Adrenal gland (tissue), 12 donors: ENCODE results near the gene ANKRD11. TPM values are rescaled to one million over a fixed set of nuclear protein-coding genes. Genes with fewer than 3 reads are reported as not detected.

Experiments used
- DNase-seq, 7 donors: peaks; one replicate each; pipeline ENCODE4 v3.0.0-alpha.2; 2019 to 2020
- H3K27ac ChIP-seq, 5 donors: fragments of 200-600 bp; sonication (generic) in 4 of 5; 1 replicate in 3 of 5; 2 replicates in 2 of 5; pipeline versions ENCODE4 v1.5.1 to v1.8.0; 2016 to 2020; ENCODE audit warnings: mild to moderate bottlenecking in 1 of 5
- H3K27me3 ChIP-seq: fragments of 200-600 bp; 2 replicates; pipeline ENCODE4 v1.8.0; 2021
- H3K36me3 ChIP-seq, 2 donors: fragments of 200-600 bp; replicated peaks in 1 of 2; 1 replicate in 1 of 2; 2 replicates in 1 of 2; pipeline versions ENCODE4 v1.5.1 to v1.8.0; 2018 to 2022
- H3K4me1 ChIP-seq, 2 donors: fragments of 200-600 bp; replicated peaks in 1 of 2; 1 replicate in 1 of 2; 2 replicates in 1 of 2; pipeline versions ENCODE4 v1.5.1 to v1.8.0; 2018 to 2021
- H3K4me3 ChIP-seq, 4 donors: fragments of 200-600 bp; sonication (generic) in 3 of 4; one replicate each; pipeline ENCODE4 v1.5.1; 2016 to 2018
- H3K9me3 ChIP-seq, 3 donors: fragments of 200-600 bp; sonication (generic) in 1 of 3; replicated peaks in 1 of 3; 1 replicate in 2 of 3; 2 replicates in 1 of 3; pipeline versions ENCODE4 v1.5.1 to v1.8.0; 2016 to 2021
- POLR2A ChIP-seq, 2 donors: fragments of 450-650 bp; IDR thresholded peaks; one replicate each; pipeline ENCODE4 v1.6.1; 2017; ENCODE audit warnings: antibody characterized with exemption in 2 of 2, mild to moderate bottlenecking in 2 of 2, moderate library complexity in 1 of 2
- WGBS, 4 donors: extraction: QIAGEN DNeasy Blood & Tissue Kit in 2 of 4; methylation state at CpG; one replicate each; pipeline versions ENCODE4 v1.1.5 to v1.1.7; 2013 to 2017; 5-methylcytosine and 5-hydroxymethylcytosine counted together
- intact Hi-C, 2 donors: fragments of 100-400 bp; cut with DNase I; formaldehyde crosslinking; loops; one replicate each; pipeline versions ENCODE4 v1.14.1 to v1.15.0; 2022 to 2023
- polyA plus RNA-seq, 3 donors: library from polyadenylated mRNA; stranded (reverse); fragments of 200-250 nt in 2 of 3; fragments of 350-450 nt in 1 of 3; fragmentation: Illumina TruSeq in 1 of 3; extraction: RNeasy Lipid Tissue Mini Kit (QIAGEN cat#74804) in 1 of 3; gene quantifications; one replicate each; pipeline ENCODE4 v1.2.3, GENCODE V29; 2013 to 2014
- total RNA-seq, 9 donors: library from RNA; depleted of rRNA in 4 of 9; stranded (reverse); fragments of >200 nt in 4 of 9; fragments of 120-200 nt in 1 of 9; fragmentation: NEBNext Ultra II Directional in 1 of 9; extraction: Animal tissue kit (Norgen Biotek cat#: 25700) in 1 of 9; gene quantifications; one replicate each; pipeline versions ENCODE4 v1.1.0 to v1.2.4, GENCODE V29; 2013 to 2023
- TF ChIP-seq, protein P1 (sequence below), 6 experiments: fragments of 450-650 bp in 4 of 6; fragments of 200-600 bp in 2 of 6; sonication (generic) in 1 of 6; IDR thresholded peaks; 1 replicate in 5 of 6; 2 replicates in 1 of 6; pipeline versions ENCODE4 v1.5.1 to v1.8.0; 2016 to 2021; ENCODE audit warnings: antibody characterized with exemption in 6 of 6, mild to moderate bottlenecking in 2 of 6, moderate library complexity in 1 of 6
- donor health status: healthy with polysubstance abuse.
- donor health status: Bipolar disorder and iron deficiency.
- donor health status: DM: yes; HTN: yes; CAD: no.
- donor health status: DM: no; HTN: no; CAD: no.
- donor health status: DM: no; HTN: no; CAD: no.
- donor health status: DM: yes; HTN: yes; CAD: no.

ANKRD11 gene
- total and polyA plus RNA-seq, 12 donors = 29.7 to 127 (median 80.1) TPM

- H3K4me3 ChIP-seq = no peak overlapping the region
- TF ChIP-seq POLR2A (IDR thresholded peaks at IDR 0.05) = no peak
- TF ChIP-seq, protein P1, sequence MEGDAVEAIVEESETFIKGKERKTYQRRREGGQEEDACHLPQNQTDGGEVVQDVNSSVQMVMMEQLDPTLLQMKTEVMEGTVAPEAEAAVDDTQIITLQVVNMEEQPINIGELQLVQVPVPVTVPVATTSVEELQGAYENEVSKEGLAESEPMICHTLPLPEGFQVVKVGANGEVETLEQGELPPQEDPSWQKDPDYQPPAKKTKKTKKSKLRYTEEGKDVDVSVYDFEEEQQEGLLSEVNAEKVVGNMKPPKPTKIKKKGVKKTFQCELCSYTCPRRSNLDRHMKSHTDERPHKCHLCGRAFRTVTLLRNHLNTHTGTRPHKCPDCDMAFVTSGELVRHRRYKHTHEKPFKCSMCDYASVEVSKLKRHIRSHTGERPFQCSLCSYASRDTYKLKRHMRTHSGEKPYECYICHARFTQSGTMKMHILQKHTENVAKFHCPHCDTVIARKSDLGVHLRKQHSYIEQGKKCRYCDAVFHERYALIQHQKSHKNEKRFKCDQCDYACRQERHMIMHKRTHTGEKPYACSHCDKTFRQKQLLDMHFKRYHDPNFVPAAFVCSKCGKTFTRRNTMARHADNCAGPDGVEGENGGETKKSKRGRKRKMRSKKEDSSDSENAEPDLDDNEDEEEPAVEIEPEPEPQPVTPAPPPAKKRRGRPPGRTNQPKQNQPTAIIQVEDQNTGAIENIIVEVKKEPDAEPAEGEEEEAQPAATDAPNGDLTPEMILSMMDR (IDR thresholded peaks at IDR 0.05) = no peak
- intact Hi-C loops = no loop called here
- H3K27ac ChIP-seq = no peak overlapping the region
- H3K36me3 ChIP-seq = peaks cover 0 to 62% of the 10 kb centered on the region in 2 donors
- 87 to 90% (median 89%) methylated on average over 24 to 30 of the region's 30 CpGs for whole genome bisulfite sequencing, 4 donors
- DNase-seq = no peak
- no peaks in the 10 kb centered on the region for H3K27me3 ChIP-seq
- no peaks in the 10 kb centered on the region for H3K9me3 ChIP-seq
- H3K4me1 ChIP-seq = no peaks in the 10 kb centered on the region
Measured at GRCh38 chr16:89287777-89288576, 202.4 kb downstream of the ANKRD11 start.

DNA sequence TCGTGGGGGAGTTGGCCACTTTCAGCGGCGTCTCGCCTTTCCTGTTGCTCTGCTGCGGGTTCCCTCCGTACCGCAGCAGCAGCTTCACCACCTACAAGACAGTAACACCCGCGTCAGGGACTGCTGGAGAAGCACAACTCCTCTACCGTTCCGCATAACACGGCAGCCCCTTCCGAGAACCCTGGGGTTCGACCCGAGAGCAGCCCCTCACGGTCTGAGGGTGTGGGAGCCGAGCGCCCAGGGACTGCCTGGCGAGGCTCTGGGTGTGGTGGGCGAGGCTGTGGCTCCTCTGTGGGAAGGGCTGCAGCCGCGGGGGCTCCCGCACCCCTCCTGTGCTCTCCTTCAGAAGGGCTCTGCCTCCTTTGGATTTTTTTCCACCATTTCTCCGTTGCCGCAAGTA is 204.3 kb downstream of the ANKRD11 start:
- Histone ChIP-seq H3K4me3 (no peak overlapping the region), H3K9me3 (no peaks in the 10 kb centered on the region), H3K36me3 (peaks cover 0 to 73% of the 10 kb centered on the region in 2 donors), H3K27me3 (no peaks in the 10 kb centered on the region), H3K4me1 (no peaks in the 10 kb centered on the region), H3K27ac (no peak overlapping the region)
- intact Hi-C loops = no loop called here
- no peak for TF ChIP-seq POLR2A (IDR thresholded peaks at IDR 0.05)
- TF ChIP-seq, protein P1 (IDR thresholded peaks at IDR 0.05) = no peak
- WGBS, 4 donors = 91 to 94% (median 92%) methylated on average over 24 to 25 of the region's 25 CpGs
- no peak for DNase-seq

DNA sequence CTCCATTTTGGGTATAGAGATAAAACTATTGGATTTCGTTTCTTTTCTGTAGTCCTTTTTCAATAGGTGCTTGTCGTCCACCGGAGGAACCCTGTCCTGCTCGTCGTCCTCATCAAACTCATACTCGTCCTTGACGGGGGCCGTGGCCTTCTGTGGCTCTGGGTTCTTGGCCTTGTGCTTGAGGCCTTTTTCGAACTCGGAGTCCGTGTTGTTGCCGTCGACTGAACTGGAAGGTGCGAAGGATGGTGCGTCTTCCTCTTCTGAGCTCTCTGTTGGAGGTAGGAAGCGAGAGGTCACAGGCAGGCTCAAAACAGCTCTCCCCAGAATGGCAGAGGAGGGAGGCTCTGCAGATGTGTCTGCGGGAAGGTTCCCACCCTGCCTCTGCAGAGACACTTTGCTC is 205.0 kb downstream of the ANKRD11 start:
- Histone ChIP-seq H3K4me3 (no peak overlapping the region), H3K27me3 (no peaks in the 10 kb centered on the region), H3K4me1 (no peaks in the 10 kb centered on the region), H3K9me3 (no peaks in the 10 kb centered on the region), H3K36me3 (peaks cover 0 to 74% of the 10 kb centered on the region in 2 donors), H3K27ac (no peak overlapping the region)
- 76 to 85% (median 82%) methylated on average over 17 of the region's 17 CpGs for WGBS, 4 donors
- no peak for TF ChIP-seq POLR2A (IDR thresholded peaks at IDR 0.05)
- TF ChIP-seq, protein P1 (IDR thresholded peaks at IDR 0.05) = no peak
- intact Hi-C loops = no loop called here
- DNase-seq = no peak

GRCh38 chr16:89283449-89283848 is 206.9 kb downstream of the ANKRD11 start:
- WGBS, 4 donors = 70 to 78% (median 75%) methylated on average over 20 of the region's 20 CpGs
- Histone ChIP-seq H3K27me3 (no peaks in the 10 kb centered on the region), H3K4me3 (no peak overlapping the region), H3K9me3 (no peaks in the 10 kb centered on the region), H3K27ac (no peak overlapping the region), H3K4me1 (no peaks in the 10 kb centered on the region), H3K36me3 (peaks cover 0 to 82% of the 10 kb centered on the region in 2 donors)
- intact Hi-C loops = no loop called here
- TF ChIP-seq, protein P1 (IDR thresholded peaks at IDR 0.05) = no peak
- TF ChIP-seq POLR2A (IDR thresholded peaks at IDR 0.05) = no peak
- no peak for DNase-seq
